ENCODE results near the gene SEC61A2.

Gene SEC61A2

DNA sequence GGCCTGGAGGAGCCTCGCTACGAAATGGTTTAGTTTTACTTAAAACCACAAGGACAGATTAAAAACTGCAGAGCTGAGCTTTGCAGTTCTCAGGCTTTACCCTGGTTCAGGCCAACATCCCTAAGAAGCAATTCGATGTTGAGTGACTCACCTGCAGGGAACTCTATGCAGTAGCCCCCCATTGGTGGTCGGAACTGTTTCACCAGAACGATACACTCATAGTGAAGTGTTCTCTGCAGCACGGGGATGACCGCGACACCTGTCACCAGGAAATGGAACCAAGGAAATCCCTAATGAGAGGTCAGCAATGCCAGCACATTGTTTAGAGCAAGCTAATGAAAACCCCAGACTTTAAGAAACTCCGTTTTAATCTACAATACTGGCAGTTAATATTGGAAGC, 48.2 kb downstream of the SEC61A2 start:
- DNase-seq (ENCODE audit: low spot score) = no peak
- peaks cover 20% of the 10 kb centered on the region for H3K4me1 Mint-ChIP-seq (ENCODE audit: low read depth)
- H3K9me3 Mint-ChIP-seq = no peaks in the 10 kb centered on the region
- H3K4me3 Mint-ChIP-seq = no peak overlapping the region
- no peaks in the 10 kb centered on the region for H3K27me3 Mint-ChIP-seq (ENCODE audit: low read depth)
- H3K27ac Mint-ChIP-seq = no peak overlapping the region
- peaks cover 49% of the 10 kb centered on the region for H3K36me3 Mint-ChIP-seq (ENCODE audit: low read depth)

DNA sequence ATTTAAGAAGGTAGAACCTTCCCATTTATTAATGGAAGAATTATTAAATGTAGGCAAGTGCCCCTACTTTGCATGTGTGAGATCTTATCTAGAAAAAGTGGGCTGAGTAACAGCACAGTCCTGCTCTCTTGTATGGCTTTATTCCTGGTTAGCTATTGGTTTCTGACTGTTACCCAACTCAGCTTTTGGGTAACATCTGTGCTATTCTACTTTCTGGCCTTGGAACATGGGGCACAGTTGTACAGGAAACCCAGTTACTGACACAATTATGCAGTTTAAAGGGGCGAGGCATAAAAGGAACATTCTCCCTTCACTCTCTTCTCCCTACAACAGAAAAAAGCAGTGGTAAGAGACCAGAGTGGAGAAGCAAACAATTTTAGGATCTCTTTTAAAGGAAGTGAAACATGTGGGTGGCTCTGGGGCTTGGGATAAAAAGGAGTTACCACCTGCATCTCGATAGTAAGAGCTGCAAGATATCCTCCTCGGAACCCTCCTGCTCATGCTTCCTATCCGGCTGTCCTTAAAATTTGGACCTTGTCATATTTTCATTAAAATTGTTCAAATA, 50.2 kb downstream of the SEC61A2 start:
- no peaks in the 10 kb centered on the region for H3K9me3 Mint-ChIP-seq
- no peak for DNase-seq (ENCODE audit: low spot score)
- no peaks in the 10 kb centered on the region for H3K27me3 Mint-ChIP-seq (ENCODE audit: low read depth)
- H3K36me3 Mint-ChIP-seq (ENCODE audit: low read depth) = peaks cover 50% of the 10 kb centered on the region
- H3K4me3 Mint-ChIP-seq = no peak overlapping the region
- H3K4me1 Mint-ChIP-seq (ENCODE audit: low read depth) = peaks cover 20% of the 10 kb centered on the region
- peak overlapping the region; percentile 91 for H3K27ac Mint-ChIP-seq

DNA sequence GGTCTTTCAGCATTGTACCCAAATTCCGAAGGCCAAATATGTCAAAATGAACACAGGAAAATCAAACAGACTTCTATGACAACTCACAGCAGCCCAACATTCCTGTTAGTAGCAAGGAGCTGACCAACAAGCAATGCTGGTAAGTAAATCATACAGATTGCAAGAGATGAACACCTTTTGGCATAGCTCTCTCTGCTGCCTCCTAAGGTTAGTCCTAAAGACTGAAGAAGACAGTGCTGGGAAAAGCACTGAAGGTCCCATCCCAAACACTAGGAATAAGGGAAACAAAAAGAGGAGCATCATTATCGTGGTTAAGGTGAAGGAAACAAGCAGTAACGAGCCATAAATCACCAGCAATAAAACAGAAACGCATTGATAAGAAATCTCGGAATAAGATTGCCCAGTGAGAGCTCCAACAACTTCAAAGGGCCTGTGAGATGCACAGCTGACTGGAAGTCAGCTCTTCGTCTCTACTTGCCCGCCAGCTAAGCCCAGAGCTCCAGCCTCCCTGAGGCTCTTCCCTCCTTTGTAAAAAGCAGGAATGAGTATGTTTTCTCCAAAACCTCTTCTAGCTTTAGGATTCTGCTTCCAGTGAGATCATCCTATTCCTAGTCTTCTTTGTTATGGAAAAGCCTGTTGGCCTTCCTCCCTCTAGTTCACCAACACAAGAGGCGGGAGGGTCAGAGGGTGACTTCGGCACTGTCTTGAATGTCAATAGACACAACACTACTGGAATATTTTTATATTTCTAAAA, 50.9 kb downstream of the SEC61A2 start:
- Mint-ChIP-seq H3K4me3 (no peak overlapping the region), H3K27ac (peak overlapping the region; percentile 91), H3K9me3 (no peaks in the 10 kb centered on the region), H3K27me3 (ENCODE audit: low read depth) (no peaks in the 10 kb centered on the region), H3K36me3 (ENCODE audit: low read depth) (peaks cover 56% of the 10 kb centered on the region), H3K4me1 (ENCODE audit: low read depth) (peaks cover 22% of the 10 kb centered on the region)
- no peak for DNase-seq (ENCODE audit: low spot score)

DNA sequence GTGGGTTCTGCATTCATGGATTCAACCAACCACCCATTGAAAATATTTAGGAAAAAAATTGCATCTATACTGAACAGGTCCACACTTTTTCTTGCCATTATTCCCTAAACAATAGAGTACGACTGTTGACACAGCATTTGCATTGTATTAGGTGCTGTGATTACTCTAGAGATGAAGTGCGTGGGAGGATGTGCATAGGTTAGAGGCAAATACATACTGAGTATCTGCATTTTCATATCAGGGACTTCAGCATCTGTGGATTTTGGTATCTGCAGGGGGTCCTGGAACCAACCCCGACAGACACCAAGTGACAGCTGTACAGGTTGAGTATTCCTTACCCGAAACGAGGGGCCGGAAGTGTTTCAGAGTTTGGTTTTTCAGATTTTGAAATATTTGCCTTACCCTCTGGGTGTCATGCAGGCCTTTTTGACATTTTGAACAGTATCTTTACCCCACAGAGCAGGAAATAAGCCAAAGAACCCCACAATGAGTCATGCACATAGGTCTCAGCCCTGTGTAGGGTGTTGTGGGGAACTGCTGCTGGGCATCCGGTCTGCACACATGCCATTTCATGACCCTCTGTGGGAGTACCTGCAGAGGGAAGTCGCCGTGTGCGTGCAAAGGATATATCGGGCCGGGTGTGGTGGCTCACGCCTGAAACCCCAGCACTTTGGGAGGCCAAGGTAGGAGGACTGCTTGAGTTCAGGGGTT, 51.7 kb downstream of the SEC61A2 start:
- H3K9me3 Mint-ChIP-seq = no peaks in the 10 kb centered on the region
- DNase-seq (ENCODE audit: low spot score) = peak; percentile 74
- H3K36me3 Mint-ChIP-seq (ENCODE audit: low read depth) = peaks cover 61% of the 10 kb centered on the region
- peak overlapping the region; percentile 91 for H3K27ac Mint-ChIP-seq
- H3K27me3 Mint-ChIP-seq (ENCODE audit: low read depth) = no peaks in the 10 kb centered on the region
- H3K4me3 Mint-ChIP-seq = peak overlapping the region; percentile 42
- H3K4me1 Mint-ChIP-seq (ENCODE audit: low read depth) = peaks cover 24% of the 10 kb centered on the region

DNA sequence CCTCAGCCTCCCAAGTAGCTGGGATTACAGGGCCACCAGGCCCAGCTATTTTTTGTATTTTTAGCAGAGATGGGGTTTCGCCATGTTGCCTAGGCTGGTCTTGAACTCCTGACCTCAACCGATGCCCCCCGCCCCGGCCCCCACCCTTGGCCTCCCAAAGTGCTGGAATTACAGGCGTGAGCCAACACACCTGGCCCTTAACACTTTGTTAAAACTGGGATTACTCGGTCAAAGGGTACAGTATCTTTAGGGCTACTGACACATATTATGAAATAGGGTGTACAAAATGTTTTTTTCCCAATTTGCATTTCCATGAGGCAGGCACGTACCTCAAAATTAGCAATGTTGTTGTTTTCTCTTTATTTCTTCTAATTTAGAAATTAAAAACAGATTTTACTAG, 54.7 kb downstream of the SEC61A2 start:
- Mint-ChIP-seq H3K27me3 (ENCODE audit: low read depth) (no peaks in the 10 kb centered on the region), H3K36me3 (ENCODE audit: low read depth) (peaks cover 73% of the 10 kb centered on the region), H3K9me3 (no peaks in the 10 kb centered on the region), H3K27ac (no peak overlapping the region), H3K4me3 (no peak overlapping the region), H3K4me1 (ENCODE audit: low read depth) (peaks cover 35% of the 10 kb centered on the region)
- no peak for DNase-seq (ENCODE audit: low spot score)

DNA sequence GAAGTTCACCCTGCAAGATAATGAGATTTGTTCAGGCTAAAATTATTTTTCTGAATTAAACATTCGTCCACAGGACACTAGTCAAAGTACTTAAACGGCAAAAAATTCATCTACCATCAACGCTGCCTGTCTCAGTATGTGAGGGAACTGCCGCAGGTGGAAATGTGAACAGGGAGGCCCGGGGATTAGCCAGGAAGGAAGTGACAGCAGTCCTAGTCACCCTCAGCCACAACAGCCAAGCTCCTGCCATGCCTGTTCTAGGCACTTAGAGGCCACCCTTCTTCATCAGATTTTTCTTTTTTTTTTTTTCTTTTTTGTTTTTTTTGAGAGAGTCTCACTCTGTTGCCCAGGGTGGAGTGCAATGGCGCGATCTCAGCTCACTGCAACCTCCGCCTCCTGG, 56.8 kb downstream of the SEC61A2 start:
- no peaks in the 10 kb centered on the region for H3K27me3 Mint-ChIP-seq (ENCODE audit: low read depth)
- no peaks in the 10 kb centered on the region for H3K9me3 Mint-ChIP-seq
- peak overlapping the region; percentile 64 for H3K27ac Mint-ChIP-seq
- peaks cover 22% of the 10 kb centered on the region for H3K4me1 Mint-ChIP-seq (ENCODE audit: low read depth)
- peaks cover 58% of the 10 kb centered on the region for H3K36me3 Mint-ChIP-seq (ENCODE audit: low read depth)
- no peak overlapping the region for H3K4me3 Mint-ChIP-seq
- no peak for DNase-seq (ENCODE audit: low spot score)

DNA sequence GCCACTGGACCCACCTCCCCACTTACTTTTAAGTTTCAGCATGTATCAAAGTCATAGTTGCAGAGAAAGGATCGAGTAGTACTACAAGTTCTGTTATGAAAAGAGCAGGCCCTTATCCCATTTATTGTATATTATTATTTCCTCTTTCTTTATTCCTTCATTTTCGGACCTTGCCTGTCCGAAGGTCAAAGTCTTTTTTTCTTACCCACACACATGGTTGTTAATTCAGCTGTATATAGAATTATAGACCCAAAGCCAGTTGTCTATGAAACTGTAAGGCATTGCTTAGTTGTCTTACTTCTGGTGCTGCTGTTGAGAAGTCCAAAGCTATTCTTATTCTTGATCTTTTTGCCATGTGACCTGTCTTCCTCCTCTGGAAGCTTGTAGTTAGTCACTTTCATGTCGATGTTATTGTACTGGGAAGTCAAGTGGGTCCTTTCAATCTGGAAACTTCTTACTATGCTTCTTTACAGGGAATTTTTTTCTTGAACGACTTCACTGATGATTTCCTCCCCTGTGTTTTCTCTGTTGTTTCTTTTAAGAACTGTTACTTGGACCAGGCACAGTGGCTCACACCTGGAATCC, 57.9 kb downstream of the SEC61A2 start:
- H3K36me3 Mint-ChIP-seq (ENCODE audit: low read depth) = peaks cover 53% of the 10 kb centered on the region
- no peak overlapping the region for H3K4me3 Mint-ChIP-seq
- no peaks in the 10 kb centered on the region for H3K27me3 Mint-ChIP-seq (ENCODE audit: low read depth)
- peak overlapping the region; percentile 28 for H3K27ac Mint-ChIP-seq
- DNase-seq (ENCODE audit: low spot score) = no peak
- H3K9me3 Mint-ChIP-seq = no peaks in the 10 kb centered on the region
- H3K4me1 Mint-ChIP-seq (ENCODE audit: low read depth) = peaks cover 29% of the 10 kb centered on the region

DNA sequence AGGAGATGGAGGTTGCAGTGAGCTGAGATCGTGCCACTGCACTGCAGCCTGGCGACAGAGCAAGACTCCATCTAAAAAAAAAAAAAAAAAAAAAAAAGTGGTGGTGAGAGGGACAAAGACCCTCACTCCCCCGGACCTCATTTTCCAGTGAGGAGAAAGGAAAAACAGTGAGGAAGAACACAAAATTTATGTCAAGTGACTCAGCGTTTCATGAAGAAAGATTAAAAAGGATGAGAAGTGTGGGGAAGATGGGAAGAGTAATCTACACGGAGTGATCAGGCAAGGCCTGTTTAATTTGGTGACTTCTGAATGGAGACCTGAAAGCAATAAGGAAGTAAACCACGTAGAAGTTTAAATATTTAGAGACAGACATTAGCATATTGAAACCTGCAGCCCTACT, 59.2 kb downstream of the SEC61A2 start:
- peaks cover 32% of the 10 kb centered on the region for H3K4me1 Mint-ChIP-seq (ENCODE audit: low read depth)
- no peak overlapping the region for H3K4me3 Mint-ChIP-seq
- peaks cover 50% of the 10 kb centered on the region for H3K36me3 Mint-ChIP-seq (ENCODE audit: low read depth)
- H3K27ac Mint-ChIP-seq = no peak overlapping the region
- H3K9me3 Mint-ChIP-seq = no peaks in the 10 kb centered on the region
- no peak for DNase-seq (ENCODE audit: low spot score)
- no peaks in the 10 kb centered on the region for H3K27me3 Mint-ChIP-seq (ENCODE audit: low read depth)

DNA sequence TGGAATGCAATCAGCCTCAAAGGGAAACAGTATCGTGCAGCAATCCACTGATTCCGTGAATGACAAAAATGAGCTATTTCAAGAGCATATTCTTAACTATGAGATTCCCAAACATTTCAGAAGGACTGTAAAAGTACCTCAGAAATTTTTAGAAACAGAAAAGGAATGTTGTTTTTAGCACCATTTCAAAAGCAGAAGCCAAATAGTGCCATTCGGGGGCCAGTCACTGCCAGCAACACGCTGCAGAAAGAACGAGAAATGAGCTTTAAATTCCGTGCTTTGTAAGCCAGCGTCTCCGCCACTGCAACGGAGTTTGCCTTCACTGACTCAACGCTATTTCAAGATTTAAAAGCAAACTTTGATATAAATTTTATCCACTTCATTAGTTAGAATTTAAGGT, 59.9 kb downstream of the SEC61A2 start:
- Mint-ChIP-seq H3K4me3 (no peak overlapping the region), H3K27ac (no peak overlapping the region), H3K9me3 (no peaks in the 10 kb centered on the region), H3K4me1 (ENCODE audit: low read depth) (peaks cover 36% of the 10 kb centered on the region), H3K27me3 (ENCODE audit: low read depth) (no peaks in the 10 kb centered on the region), H3K36me3 (ENCODE audit: low read depth) (peaks cover 47% of the 10 kb centered on the region)
- no peak for DNase-seq (ENCODE audit: low spot score)

DNA sequence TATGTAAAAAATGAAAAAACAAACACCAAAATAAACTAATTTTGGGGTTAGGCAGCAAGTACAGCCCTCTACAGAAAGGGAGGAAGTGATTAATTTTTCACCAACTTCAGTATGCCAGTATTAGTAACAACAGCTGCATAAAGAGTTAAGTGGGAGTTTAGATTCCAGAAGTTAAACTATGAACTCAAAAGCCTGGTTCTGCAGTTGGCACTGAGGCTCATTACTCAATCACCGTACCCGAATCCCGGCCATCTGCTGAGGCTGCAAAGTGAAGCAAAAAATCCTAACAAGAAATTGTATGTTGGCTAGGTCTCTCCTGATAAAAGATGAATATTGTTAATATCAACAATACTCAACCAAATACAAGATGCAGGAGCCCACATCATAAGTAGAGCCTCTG, 62.2 kb downstream of the SEC61A2 start:
- peaks cover 33% of the 10 kb centered on the region for H3K4me1 Mint-ChIP-seq (ENCODE audit: low read depth)
- H3K27me3 Mint-ChIP-seq (ENCODE audit: low read depth) = no peaks in the 10 kb centered on the region
- H3K36me3 Mint-ChIP-seq (ENCODE audit: low read depth) = peaks cover 33% of the 10 kb centered on the region
- H3K4me3 Mint-ChIP-seq = no peak overlapping the region
- H3K27ac Mint-ChIP-seq = peak overlapping the region; percentile 52
- no peak for DNase-seq (ENCODE audit: low spot score)
- H3K9me3 Mint-ChIP-seq = no peaks in the 10 kb centered on the region

DNA sequence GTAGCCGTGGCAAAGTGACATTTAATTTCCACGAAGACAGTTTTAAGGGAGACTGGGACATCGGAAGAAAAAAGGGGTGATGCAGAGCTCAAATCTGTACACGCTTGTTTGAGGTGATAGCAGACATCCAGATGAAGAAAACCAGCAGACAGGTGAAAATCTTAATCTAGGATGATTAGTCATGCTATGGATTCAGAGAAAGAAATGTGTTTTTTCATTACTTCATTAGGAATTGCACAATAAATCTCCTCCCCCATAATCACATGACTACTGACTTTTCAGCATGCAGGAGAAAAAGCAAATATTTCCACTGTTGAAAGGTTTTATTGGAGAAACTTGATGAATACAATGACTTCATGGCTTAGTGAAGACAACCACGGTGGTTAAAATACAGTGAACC, 63.7 kb downstream of the SEC61A2 start:
- H3K27me3 Mint-ChIP-seq (ENCODE audit: low read depth) = no peaks in the 10 kb centered on the region
- peak overlapping the region; percentile 27 for H3K27ac Mint-ChIP-seq
- peaks cover 30% of the 10 kb centered on the region for H3K4me1 Mint-ChIP-seq (ENCODE audit: low read depth)
- peaks cover 22% of the 10 kb centered on the region for H3K36me3 Mint-ChIP-seq (ENCODE audit: low read depth)
- DNase-seq (ENCODE audit: low spot score) = no peak
- no peaks in the 10 kb centered on the region for H3K9me3 Mint-ChIP-seq
- H3K4me3 Mint-ChIP-seq = no peak overlapping the region

DNA sequence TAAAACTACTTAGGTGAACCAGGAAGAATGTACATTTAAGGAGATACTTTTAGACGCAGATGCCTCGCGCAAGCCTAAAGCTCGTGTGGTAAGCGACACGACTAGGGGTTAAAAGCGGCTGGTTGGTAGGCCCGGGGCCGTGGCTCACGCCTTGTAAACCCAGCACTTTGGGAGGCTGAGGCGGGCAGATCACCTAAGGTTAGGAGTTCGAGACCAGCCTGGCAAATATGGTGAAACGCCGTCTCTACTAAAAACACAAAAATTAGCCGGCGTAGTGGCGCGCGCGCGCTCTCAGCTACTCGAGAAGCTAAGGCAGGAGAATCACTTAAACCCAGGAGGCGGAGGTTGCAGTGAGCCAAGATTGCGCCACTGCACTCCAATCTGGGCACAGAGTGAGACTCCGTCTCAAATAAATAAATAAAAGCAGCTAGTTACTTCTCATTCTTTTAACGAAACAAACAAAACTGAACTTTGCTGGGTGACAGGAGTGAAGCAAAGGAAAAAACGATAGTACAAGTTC, 65.3 kb downstream of the SEC61A2 start:
- Mint-ChIP-seq H3K4me3 (peak overlapping the region; percentile 90), H3K9me3 (no peaks in the 10 kb centered on the region), H3K27me3 (ENCODE audit: low read depth) (no peaks in the 10 kb centered on the region), H3K27ac (peak overlapping the region; percentile 98), H3K4me1 (ENCODE audit: low read depth) (peaks cover 41% of the 10 kb centered on the region), H3K36me3 (ENCODE audit: low read depth) (peaks cover 29% of the 10 kb centered on the region)
- peak; percentile 30 for DNase-seq (ENCODE audit: low spot score)

DNA sequence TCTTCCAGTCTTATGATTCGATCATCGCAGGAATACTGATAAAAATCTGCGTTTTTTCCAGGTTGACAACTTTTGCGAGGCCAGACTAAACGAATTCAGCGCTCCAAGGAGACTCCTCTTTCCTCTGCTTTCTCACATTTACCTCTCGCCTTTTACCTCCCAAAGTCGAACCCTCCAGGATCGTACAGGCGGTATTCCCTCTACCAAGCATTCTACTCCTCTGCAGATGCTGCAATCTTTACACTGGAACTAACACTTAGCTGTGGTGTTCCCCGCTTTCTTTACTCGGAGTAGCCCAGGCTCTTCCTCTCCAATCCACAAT, 65.8 kb downstream of the SEC61A2 start:
- Mint-ChIP-seq H3K4me1 (ENCODE audit: low read depth) (peaks cover 39% of the 10 kb centered on the region), H3K27ac (peak overlapping the region; percentile 98), H3K9me3 (no peaks in the 10 kb centered on the region), H3K36me3 (ENCODE audit: low read depth) (peaks cover 29% of the 10 kb centered on the region), H3K4me3 (peak overlapping the region; percentile 90), H3K27me3 (ENCODE audit: low read depth) (no peaks in the 10 kb centered on the region)
- DNase-seq (ENCODE audit: low spot score) = no peak

Measured in T-helper 2 cell treated with Interferon-gamma antibody and Interleukin-4, amounts not matched to agents 5 μg/mL and 100 μg/mL, for 36 hours (primary cell).